SIG-M5 (cell line): ENCODE measurements around the gene C17orf67.

Source experiments
- DNase-seq: peaks from one replicate; lab custom pipeline; 2025; lab: John Stamatoyannopoulos, UW

Gene C17orf67

DNA sequence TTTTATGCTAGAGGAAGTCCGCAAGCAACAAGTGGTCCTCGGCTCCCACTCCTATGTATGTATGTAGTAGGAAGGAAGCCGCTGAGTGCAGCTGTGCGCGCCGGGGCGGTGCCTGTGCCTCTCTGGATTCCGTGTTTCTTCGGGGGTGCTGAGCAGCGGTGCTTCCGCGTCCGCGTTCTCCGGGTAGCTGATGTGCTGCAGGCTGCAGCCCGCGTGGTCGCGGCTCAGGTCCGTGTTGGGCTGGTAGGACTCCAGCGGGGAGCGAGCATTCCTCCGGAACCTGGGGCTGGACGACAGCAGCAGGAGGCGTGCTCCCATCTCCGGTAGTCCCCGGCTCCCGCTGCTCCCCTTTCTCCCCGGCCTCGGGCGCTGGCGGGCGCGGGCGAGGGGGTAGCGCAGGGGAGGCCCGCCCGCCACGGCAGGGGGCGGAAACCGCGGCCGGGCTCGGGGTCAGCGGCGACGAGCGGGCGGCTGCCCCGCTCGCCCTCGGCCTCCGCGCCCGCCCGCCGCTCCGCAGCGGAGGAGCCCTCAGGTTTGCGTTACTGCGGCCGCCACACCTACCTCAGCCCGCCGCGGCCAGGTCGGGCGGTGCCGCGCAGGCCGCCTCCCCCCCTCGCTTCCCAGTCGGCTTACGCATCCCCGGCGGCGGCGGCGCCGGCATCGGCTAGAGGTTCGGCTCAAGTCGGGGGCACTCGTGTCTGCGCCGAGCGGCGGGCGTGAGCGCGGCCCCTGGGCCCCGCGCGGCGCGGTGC, 487 bp downstream of the C17orf67 start:
- peak; percentile 23 for DNase-seq

DNA sequence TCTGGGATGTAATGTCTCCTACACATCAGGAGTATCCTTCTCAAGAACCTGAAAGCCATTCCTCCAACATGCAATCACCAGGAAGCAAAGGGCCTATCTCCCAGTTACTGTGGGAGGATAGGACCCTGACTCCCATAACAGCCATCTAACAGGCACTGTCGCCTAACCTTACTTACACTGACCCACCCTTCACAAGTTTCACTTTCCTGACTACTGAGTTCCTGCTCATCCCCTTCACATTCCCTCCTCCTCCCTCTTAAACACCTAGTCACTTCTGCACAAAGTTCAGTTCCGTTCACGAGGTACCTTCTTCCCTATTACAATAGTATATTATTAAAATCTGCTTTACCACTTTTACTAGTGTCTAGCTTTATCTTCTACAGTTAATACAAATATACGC, 1.3 kb downstream of the C17orf67 start:
- DNase-seq, result no peak

DNA sequence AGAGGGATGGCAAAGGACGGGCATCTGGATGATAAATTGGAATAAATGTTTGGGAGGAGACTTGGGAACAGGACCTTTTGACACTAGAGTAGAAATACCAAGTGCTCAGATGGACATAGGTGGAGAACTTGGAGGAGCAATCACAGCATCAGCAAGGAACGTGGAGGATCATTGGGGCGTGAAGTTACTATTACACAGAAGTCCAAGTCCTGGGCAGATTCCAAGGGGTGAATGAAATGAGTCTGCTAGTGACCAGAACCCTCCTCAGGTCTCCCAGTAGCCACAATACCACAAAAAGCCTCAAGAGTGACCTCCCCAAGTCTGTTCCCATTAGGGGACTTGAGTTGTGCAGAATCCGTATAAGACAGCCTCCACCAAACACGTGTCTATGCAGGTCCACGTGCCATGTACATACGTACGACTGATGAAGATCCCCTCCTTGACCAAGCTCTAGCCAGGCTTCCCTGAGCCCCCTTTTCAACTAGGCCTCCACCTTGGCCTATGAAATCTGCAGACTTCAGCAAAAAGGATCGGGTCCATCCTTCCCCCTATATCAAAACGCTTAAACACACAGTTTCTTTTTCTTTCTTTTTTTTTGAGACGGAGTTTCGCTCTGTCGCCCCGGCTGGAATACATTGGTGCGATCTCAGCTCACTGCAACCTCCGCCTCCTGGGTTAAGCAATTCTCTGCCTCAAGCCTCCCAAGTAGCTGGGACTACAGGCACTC, 2.2 kb downstream of the C17orf67 start:
- DNase-seq, result no peak

DNA sequence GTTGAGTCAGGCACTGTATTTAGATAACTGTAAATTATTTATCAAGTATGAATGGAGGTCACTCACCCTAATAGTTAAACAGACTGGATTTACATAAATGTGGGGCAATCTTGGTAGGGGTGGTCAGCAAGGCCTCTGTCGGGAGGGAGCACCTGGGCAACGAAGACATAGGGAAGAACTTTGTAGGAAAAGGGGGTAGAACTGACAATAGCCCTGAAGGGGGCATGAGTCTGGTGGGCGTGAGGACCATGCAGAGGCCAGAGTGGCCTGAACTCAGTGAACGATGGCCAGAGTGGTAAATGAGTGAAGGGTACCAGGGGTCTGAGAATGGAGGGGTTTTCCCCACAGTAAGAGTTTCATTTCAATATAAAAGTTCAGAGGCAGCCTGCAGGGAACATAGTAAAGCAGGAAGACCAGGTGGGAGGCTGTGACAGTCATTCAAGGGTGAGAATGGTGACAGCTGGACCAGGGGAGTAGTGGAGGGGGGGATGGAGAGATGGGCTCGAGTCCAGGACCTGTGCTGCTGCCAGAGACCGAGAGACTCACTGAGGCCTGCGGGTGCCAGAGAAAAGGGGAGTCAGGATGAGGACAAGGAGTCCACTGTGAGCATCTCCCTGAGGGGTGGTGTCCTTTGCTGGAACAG, 2.9 kb downstream of the C17orf67 start:
- DNase-seq, result no peak

DNA sequence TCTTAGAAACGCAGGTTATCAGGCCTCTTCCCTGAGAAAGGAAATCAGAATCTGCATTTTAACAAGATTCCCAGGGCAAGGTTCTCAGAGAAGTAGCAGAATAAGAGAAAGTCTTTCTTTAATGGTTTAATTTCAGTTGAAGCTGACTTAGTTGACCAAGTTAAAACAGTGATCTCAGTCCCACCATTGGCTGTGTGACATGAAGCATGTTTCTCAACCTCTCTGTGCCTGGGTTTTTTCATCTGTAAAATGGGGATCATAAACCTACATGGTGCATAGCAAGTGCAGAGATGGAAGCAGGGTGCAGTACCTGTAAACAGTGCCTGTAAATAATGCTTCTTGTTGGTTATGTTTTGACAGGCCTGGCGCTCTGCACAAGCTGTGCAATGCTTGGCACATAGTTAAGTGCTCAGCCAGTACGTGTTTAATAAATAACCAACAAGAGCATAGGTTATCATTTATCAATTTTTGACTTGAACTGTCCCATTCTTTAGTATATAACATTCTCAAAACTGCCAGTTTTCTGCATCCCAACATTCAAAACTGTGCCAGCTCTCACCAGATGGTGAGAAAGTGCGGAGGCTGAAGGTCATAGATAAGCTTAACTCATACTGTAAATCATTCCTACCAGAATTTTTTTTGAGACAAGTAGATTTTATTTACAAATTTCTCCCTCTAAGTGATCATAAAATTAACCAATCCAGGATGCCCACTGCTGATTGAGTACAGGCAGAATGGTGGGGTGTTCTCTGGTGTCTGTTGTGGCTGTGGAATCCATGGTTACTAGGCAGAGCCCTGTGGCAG, 6.9 kb downstream of the C17orf67 start:
- no peak for DNase-seq

DNA sequence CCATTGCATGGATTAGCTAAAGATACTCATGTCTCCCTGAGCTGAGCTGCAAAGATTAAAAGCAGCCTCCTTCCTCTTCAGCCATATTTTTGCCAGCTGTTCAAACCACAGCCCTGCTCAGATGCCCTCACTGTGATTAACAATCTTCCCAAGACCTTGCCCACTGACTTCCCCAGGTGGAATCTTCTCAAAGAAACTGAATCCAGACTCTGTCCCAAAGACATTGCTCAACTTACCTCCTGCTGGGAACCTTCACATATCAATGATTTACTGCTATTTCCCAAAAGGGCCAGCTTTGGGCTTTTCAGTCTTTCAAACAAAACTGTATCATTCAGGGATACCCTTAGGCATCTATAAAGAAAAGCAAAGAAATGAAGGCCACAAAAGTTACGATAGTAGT, 9.2 kb downstream of the C17orf67 start:
- DNase-seq, result no peak

DNA sequence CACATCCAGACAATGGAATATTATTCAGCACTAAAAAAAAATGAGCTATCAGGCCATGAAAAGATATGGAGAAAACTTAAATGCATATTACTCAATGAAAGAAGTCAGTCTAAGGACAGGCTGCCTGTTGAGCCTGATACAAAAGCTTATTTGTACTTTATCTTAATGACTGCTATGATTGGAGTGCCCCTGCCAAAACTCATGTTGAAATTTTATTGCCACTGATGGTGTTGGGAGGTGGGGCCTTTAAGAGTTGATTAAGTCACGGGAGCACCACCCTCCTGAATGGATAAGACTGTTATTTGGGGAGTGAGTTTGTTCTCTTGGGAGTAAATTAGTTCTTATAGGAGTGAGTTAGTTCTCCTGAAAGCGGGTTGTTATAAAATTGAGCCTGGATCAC, 9.9 kb downstream of the C17orf67 start:
- no peak for DNase-seq

DNA sequence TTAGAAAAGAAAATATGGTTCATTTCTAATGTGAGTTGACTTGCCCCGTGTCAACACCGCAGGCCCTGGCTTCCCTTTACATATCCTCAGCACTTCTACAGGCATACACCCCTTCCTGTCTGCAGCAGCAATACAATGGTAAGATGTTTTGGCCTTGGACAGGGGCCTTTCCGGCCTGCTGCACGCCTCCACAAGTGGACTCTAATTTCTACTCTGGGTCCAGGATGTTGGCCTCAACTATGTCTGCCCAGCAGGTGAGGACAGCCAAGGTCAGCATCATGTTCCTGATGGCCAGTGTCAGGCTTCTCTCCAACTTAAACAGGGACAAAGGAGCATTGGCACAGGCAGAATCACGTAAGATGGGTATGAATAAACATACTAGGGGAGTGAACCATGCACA, 11.0 kb downstream of the C17orf67 start:
- no peak for DNase-seq

DNA sequence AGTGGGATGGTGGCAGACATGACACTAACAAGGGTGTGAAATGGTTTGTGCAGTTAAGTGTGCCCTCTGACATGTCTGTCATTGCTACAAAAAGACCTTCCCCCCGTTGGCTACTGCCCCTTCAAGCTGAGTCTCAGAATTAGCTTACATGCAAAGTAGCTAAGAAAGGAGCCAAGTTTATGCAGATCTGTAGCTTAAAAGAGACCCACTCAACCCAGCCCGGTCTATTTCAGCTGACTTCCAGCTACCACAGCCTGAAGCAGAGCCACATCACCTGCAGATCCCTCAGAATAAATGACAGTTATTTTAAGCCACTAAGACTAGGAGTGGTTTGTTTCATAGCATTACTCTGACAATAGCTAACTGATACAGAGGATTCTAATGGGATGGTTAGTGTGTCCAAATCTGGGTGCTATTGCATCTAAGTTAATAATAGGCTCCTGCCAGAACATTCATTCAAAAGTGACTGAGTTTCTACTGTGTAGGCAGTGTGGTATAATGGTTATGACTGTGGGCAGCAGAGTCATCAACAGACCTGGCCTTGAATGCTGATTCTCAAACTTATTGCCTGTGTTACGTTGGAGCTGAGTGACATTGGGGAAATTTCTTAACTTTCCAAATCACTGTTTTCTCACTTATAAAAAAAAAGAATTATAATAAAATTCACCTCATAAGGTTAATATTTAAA, 11.7 kb downstream of the C17orf67 start:
- no peak for DNase-seq

DNA sequence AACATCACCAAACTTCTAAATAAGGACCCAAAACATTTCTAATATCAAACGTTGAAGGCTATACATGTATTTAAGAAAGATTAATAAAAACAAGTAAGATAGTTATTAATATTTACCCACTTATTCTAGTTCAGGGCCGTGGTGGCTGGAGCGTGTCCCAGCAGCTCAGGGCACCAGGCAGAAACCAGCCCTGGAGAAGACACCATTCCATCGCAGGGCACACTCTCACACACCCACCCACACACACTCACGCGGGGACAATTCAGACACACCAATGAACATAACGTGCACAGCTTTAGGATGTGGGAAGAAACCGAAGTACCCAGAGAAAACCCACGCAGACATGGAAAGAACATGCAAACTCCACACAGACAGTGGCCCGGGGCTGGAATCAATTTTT, 13.5 kb downstream of the C17orf67 start:
- no peak for DNase-seq

DNA sequence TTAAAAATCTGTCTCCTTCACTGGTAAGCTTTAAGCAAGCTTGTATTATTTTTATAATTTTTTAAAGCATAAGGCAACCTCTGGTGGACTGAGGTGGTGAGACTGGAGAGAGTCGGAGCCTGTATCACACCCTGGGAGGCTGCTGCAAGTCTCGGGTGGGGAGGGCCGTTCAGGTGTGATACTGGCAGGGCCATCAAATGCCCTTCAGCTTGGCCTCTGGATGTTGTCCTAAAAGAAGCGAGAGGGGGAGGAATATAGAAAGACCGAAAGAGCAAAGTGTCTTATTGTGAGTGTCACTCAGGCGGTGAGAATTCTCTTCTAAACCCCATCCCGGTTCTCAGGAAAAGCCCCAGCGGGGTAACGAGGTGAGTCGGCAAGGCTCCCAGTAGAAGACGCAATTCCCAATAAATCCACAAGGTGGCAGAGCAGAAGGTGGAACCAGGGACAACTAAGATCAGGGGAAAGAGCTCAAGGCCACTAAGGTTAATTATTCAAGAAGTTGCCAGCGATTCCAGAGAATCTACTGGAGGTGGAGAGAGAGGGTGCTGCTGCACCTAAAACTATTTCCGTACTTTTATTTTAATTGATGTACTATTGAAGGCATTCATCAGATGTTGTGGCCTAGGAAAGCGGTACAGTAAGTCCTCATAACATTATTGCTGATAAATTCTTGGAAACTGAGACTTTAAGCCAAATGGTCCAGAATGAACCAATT, 14.1 kb downstream of the C17orf67 start:
- DNase-seq, result peak; percentile 28

DNA sequence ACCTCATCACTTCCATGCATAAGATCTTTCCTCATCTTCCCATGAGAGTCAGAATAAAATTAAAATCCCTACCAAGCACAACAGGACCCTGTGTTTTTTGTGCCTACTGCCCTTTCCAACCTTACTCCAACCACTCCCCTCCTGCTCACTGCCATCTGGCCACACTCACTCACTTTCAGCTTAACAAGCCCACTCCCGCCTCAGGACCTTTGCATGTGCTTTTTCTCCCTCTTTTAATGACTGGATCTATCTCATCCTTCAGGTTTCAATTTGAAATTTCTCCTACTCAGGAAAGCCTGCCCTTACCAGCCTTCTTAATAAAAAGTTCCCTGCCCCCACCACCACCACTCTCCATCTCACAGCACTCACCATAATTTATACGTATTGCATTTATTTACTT, 14.7 kb downstream of the C17orf67 start:
- no peak for DNase-seq

DNA sequence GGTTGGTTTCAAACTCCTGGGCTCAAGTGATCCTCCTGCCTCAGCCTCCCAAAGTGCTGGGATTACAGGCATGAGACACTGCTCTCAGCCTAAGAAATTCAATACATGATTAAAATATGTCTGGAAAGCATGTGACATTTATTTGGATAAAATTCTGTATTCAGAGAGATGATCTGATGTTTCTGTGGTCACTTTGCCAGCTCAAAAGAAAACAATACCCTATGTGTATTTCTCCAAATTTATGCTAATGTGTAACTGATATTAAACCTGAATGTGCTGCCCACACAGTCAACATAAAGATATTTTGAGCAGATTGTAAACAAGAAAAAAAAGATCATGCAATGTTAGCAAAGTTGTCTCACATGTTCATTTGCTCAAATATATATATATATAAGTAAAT, 16.7 kb downstream of the C17orf67 start:
- DNase-seq, result no peak

DNA sequence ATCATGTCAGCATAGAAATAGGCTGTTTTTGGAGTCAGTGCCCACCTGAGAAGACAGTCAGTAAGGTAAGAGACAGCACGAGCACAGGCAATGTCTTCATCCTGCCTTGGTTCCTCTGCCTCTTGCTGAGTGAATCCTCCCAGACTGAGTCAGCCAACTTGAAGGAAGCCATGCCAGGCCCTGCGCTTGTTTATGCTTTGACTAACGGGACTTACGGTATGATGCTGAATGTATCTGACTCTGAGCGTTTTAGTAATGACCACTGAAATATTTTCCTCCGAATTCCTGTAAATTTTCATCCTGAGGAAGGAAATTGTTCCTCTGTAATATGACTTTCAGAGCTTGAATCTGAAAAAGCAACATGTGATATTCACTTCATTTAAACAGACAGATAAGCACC, 18.0 kb downstream of the C17orf67 start:
- no peak for DNase-seq

DNA sequence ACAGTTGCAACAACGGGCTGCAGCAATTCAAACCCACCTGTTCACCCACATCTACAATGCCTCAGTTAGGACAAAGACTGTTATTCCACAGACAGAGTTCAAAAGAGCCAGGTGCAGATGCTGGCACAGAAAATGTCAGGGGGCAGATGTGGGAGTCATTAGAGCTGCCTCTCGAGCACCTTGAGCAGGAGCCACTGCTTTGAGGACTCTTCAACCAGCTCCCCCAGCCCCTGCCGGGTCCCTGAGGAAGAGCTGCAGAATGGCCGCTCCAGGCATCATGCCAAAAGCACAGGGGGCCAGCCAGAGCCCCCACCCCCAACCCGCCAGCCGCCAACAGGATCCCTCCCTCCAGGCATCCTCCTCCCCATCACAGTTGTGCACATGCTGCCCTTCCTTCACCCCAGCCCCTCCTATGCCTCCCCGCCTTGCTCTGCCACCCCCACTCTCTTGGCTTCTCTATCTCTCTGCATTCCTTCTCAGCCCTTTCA, 20.8 kb downstream of the C17orf67 start:
- DNase-seq, result no peak

DNA sequence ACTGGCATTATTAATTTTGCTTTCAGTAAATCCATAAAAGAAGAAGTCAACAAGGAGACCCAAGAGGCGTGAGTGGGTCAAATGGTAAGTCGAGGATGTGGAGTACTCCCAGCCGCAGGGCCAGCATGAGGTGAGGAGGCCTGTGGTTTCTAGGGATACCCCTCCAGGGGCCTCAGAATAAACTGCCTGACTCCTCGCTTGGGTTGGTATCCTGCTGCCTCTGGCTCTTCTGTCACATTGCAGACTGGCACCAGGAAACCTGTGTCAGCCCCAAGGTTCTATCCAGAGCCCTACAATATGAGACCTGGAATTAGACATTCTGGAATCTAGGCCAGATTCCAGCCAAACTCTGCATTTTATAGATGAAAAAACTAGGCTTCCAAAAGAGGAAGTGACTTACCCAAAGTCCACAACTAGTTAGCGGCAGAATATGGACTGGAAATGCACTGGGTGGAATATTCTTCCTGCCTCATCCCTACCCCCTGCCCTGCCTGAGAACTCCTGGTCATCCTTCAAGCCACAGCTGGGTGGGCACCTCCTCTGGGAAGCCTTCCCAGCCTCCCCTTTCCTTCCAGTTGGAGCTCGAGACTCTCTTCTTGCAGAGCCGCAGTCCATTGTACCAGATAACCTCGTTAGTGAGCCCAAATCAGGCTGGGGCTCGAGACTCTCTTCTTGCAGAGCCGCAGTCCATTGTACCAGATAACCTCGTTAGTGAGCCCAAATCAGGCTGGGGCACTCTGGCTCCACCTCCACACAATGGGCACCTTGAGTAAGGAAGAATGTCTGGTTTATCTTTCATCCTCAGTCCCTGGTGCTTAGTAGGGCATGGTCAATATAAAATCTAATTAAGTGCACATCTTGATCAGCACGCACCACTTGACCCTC, 22.6 kb downstream of the C17orf67 start:
- no peak for DNase-seq

DNA sequence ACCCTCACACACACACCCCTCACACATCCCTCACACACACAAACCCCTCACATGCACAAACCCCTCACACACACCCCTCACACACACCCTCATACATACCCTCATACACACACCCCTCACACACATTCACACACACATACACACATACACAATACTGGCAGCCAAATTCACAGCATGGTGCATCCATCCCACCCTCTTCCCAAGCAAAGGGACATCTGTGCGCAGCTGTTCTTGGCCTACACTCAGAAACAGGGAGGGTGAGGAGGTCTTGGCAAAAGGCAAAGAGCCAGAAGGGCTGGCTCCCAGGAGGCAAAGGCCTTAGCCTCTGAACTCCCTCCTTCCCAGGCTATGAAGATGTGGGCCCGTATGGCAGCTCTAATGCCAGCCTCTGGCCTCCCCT, 23.4 kb downstream of the C17orf67 start:
- DNase-seq, result no peak

DNA sequence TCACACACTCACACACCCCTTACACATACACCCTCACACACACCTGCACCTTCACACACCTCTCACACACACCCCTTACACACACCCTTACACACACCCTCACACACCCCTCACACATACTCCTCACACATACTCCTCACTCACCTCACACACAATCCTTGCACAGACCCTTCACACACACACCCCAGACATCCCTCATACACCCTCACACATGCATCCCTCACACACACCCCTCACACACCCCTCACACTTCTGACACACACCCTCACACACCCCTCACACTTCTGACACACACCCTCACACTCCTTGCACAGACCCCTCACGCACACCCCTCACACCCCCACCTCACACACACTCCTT, 23.9 kb downstream of the C17orf67 start:
- DNase-seq, result no peak

DNA sequence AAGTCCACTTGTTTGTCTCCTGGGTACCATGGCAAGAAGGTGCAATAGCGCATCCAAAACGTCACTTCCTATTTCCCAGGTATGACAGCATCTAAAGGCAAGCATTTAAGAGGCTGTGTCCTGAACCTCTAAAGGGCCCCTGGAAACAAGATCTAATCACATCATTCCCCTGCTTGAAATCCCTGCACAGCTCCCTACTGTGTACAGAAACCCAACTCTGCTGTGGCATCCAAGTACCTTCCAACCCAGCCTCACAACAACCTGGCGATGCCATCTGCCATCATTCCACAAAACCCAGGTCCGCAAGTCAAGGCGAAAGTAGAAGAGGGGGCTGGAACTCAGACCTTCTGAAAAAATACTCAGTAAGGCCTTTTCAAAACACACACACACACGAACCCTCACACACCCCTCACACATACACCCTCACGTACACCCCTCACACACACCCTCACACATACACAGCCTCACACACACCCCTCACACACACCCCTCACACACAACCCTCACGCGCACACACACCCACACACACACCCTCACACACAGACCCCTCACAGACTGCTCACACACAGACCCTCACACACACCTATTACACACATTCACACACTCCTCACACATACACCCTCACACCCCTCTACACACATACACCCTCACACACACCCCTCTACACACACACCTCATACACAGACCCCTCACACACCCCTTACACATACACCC, 24.5 kb downstream of the C17orf67 start:
- no peak for DNase-seq
